SK-N-SH (cell line): ENCODE data around the gene CPEB2. TPM values are rescaled to one million over a fixed set of nuclear protein-coding genes. Genes with fewer than 3 reads are reported as not detected.

Experiments used
- CTCF ChIA-PET: fragments of 300-600, 350-600 bp; formaldehyde crosslinking; extraction: SDS; loops from one replicate; lab custom pipeline; 2021; lab: Yijun Ruan, JAX
- POLR2A ChIA-PET: fragments of 350-600 bp; sonication (Branson Sonifier 250); formaldehyde crosslinking; extraction: SDS; loops from one replicate; lab custom pipeline; 2020; ENCODE audit warnings: antibody characterized with exemption, inconsistent platforms; lab: Yijun Ruan, JAX
- DNase-seq: peaks from one replicate; pipeline ENCODE4 v3.0.0; 2012
- H2AFZ ChIP-seq: fragments of 200-600 bp; sonication (generic); 2 replicates; pipeline ENCODE4 v1.8.1; 2016; ENCODE audit warnings: antibody characterized with exemption, mild to moderate bottlenecking, low read depth
- H3F3A ChIP-seq: fragments of 200-600 bp; sonication (generic); replicated peaks from 2 replicates; pipeline ENCODE3; 2016; ENCODE audit warnings: antibody characterized with exemption, mild to moderate bottlenecking; ENCODE audit not compliant: insufficient read depth
- H3K27ac ChIP-seq, 2 experiments: fragments of 200-500 bp in 1 of 2; fragments of 200-600 bp in 1 of 2; sonication (Bioruptor generic) in 1 of 2; sonication (generic), shearing (Covaris generic) in 1 of 2; 2 replicates each; pipeline versions ENCODE4 v1.5.1 to v1.6.1; 2014 to 2016; ENCODE audit warnings: low read depth in 2 of 2, inconsistent platforms in 1 of 2, low read length in 1 of 2, mild to moderate bottlenecking in 1 of 2, mixed read lengths in 1 of 2
- H3K27me3 ChIP-seq: fragments of 200-600 bp; sonication (generic), shearing (Covaris generic); 2 replicates; pipeline ENCODE4 v1.6.1; 2016; ENCODE audit warnings: mixed run types; ENCODE audit not compliant: insufficient read depth
- H3K36me3 ChIP-seq, 2 experiments: fragments of 200-500 bp in 1 of 2; fragments of 200-600 bp in 1 of 2; sonication (Bioruptor generic) in 1 of 2; sonication (generic) in 1 of 2; replicated peaks in 1 of 2; 2 replicates each; pipeline versions ENCODE3 to v1.5.1; 2014 to 2016; ENCODE audit warnings: low read length in 1 of 2, mild to moderate bottlenecking in 1 of 2; ENCODE audit not compliant: insufficient read depth in 2 of 2, control insufficient read depth in 1 of 2
- H3K4me1 ChIP-seq, 2 experiments: fragments of 200-500 bp in 1 of 2; fragments of 200-600 bp in 1 of 2; sonication (Bioruptor generic) in 1 of 2; sonication (generic), shearing (Covaris generic) in 1 of 2; 2 replicates each; pipeline versions ENCODE4 v1.5.1 to v1.6.1; 2014 to 2016; ENCODE audit warnings: low read depth in 1 of 2, low read length in 1 of 2, mixed run types in 1 of 2; ENCODE audit not compliant: insufficient read depth in 2 of 2, control insufficient read depth in 1 of 2
- H3K4me2 ChIP-seq: fragments of 200-600 bp; sonication (generic), shearing (Covaris generic); 2 replicates; pipeline ENCODE4 v1.6.1; 2017; ENCODE audit warnings: mixed run types
- H3K4me3 ChIP-seq, 2 experiments: fragments of 200-500 bp in 1 of 2; fragments of 200-600 bp in 1 of 2; sonication (Bioruptor generic) in 1 of 2; sonication (generic), shearing (Covaris generic) in 1 of 2; 2 replicates each; pipeline versions ENCODE4 v1.5.1 to v1.8.1; 2014 to 2016; ENCODE audit warnings: low read depth in 2 of 2, inconsistent platforms in 1 of 2, low read length in 1 of 2, mild to moderate bottlenecking in 1 of 2, mixed read lengths in 1 of 2, moderate library complexity in 1 of 2
- H3K79me2 ChIP-seq: fragments of 200-600 bp; sonication (generic); 2 replicates; pipeline ENCODE4 v1.8.1; 2017; ENCODE audit warnings: mild to moderate bottlenecking; ENCODE audit not compliant: insufficient read depth
- H3K9ac ChIP-seq: fragments of 200-600 bp; sonication (generic); 2 replicates; pipeline ENCODE4 v1.6.1; 2017; ENCODE audit warnings: mixed run types
- H3K9me2 ChIP-seq: fragments of 200-600 bp; sonication (generic); 2 replicates; pipeline ENCODE4 v1.6.1; 2017; ENCODE audit warnings: mixed run types
- H3K9me3 ChIP-seq: fragments of 200-600 bp; sonication (generic); 2 replicates; pipeline ENCODE4 v1.6.1; 2017; ENCODE audit warnings: mixed run types, mild to moderate bottlenecking, moderate library complexity
- H4K20me1 ChIP-seq: fragments of 200-600 bp; sonication (generic); 2 replicates; pipeline ENCODE4 v1.6.1; 2017; ENCODE audit warnings: mild to moderate bottlenecking, mixed run types; ENCODE audit not compliant: insufficient read depth
- ELF1 ChIP-seq: IDR thresholded peaks from 2 replicates; pipeline ENCODE4 v1.4.0; 2012
- FOSL2 ChIP-seq: IDR thresholded peaks from 2 replicates; pipeline ENCODE4 v1.4.0; 2012; ENCODE audit warnings: low read depth, mild to moderate bottlenecking, moderate library complexity, borderline replicate concordance
- FOXM1 ChIP-seq: IDR thresholded peaks from 2 replicates; pipeline ENCODE4 v1.4.0; 2012; ENCODE audit warnings: low read depth, mild to moderate bottlenecking
- GABPA ChIP-seq: IDR thresholded peaks from 2 replicates; pipeline ENCODE4 v1.4.0; 2012; ENCODE audit warnings: low read depth, mild to moderate bottlenecking
- JUND ChIP-seq: IDR thresholded peaks from 2 replicates; pipeline ENCODE4 v1.4.0; 2012
- NFIC ChIP-seq: IDR thresholded peaks from 2 replicates; pipeline ENCODE4 v1.4.0; 2012; ENCODE audit warnings: borderline replicate concordance
- NRF1 ChIP-seq: IDR thresholded peaks from 2 replicates; pipeline ENCODE4 v1.6.1; 2012; ENCODE audit warnings: low read depth, mild to moderate bottlenecking, low read length
- PBX3 ChIP-seq: IDR thresholded peaks from 2 replicates; pipeline ENCODE4; 2012
- RXRA ChIP-seq: IDR thresholded peaks from 2 replicates; pipeline ENCODE4 v1.4.0; 2012; ENCODE audit warnings: low read depth, mild to moderate bottlenecking, borderline replicate concordance
- TCF12 ChIP-seq: IDR thresholded peaks from 2 replicates; pipeline ENCODE4 v1.4.0; 2012
- TEAD4 ChIP-seq: IDR thresholded peaks from 2 replicates; pipeline ENCODE4 v1.4.0; 2012; ENCODE audit warnings: mild to moderate bottlenecking, borderline replicate concordance; ENCODE audit not compliant: insufficient read depth
- USF1 ChIP-seq: IDR thresholded peaks from 2 replicates; pipeline ENCODE4 v1.4.0; 2012; ENCODE audit warnings: low read depth, borderline replicate concordance
- YY1 ChIP-seq: IDR thresholded peaks from 2 replicates; pipeline ENCODE4 v1.4.0; 2012; ENCODE audit warnings: low read depth, mild to moderate bottlenecking
- WGBS: methylation state at CpG from one replicate; pipeline ENCODE4 v1.1.6; 2017; ENCODE audit warnings: low lambda C conversion rate; 5-methylcytosine and 5-hydroxymethylcytosine counted together
- polyA plus RNA-seq, 3 experiments: library from polyadenylated mRNA; depleted of rRNA; stranded (reverse); fragments of >200 nt; gene quantifications; 2 replicates each; pipeline ENCODE4 v1.2.3, GENCODE V29; 2012
- TF ChIP-seq, protein P1 (sequence below): fragments of 200-600 bp; sonication (generic); IDR thresholded peaks from 2 replicates; pipeline ENCODE4 v1.6.1; 2017; ENCODE audit warnings: antibody characterized with exemption, mild to moderate bottlenecking, moderate library complexity
- TF ChIP-seq, protein P2 (sequence below): fragments of 150-350 bp; IDR thresholded peaks from 2 replicates; pipeline ENCODE4 v1.6.1; 2016; ENCODE audit warnings: mild to moderate bottlenecking, low read depth, low read length

CPEB2 gene
- polyA plus RNA-seq, 1 of the 3 experiments (the other 2 are of a cell fraction), result 2.1 TPM

- WGBS, result 22% methylated on average over 1 of the region's 1 CpG
- Histone ChIP-seq H3K4me1 (no peaks in the 10 kb centered on the region), H3K9ac (no peak overlapping the region), H3K27ac (no peak overlapping the region), H3K79me2 (no peaks in the 10 kb centered on the region), H3K9me2 (no peaks in the 10 kb centered on the region), H3F3A (no peaks in the 10 kb centered on the region), H3K9me3 (no peaks in the 10 kb centered on the region), H2AFZ (no peak overlapping the region), H3K4me3 (no peak overlapping the region), H3K36me3 (no peaks in the 10 kb centered on the region), H4K20me1 (no peaks in the 10 kb centered on the region), H3K4me2 (no peak overlapping the region), H3K27me3 (no peaks in the 10 kb centered on the region)
- ChIA-PET CTCF (no interaction called here), POLR2A (no interaction called here)
- no peak for DNase-seq
- TF ChIP-seq NFIC, result no peak
Measured at GRCh38 chr4:14965071-14965470, 37.2 kb upstream of the CPEB2 start.

DNA sequence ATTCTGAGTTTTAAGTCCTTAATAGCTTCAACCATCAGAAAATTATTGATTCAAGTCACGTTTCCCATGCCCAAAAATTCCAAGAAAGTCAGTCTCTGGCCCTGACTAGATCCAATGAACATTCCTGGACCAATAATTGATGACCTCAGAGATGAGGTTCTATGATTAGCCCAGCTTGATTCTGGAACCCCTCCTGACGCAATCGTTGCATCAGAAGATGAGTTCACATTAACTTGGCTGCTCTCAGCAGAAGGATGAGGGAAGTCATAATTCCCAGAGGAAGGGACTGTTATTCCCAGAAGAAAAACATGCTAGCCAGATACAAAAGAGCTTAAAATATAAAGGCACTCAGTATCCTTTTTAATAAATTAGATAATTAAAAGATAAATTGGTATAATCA, 34.3 kb upstream of the CPEB2 start:
- H2AFZ ChIP-seq, result no peak overlapping the region
- no peaks in the 10 kb centered on the region for H3K79me2 ChIP-seq
- H3K4me3 ChIP-seq, result no peak overlapping the region
- H3K9me2 ChIP-seq, result no peaks in the 10 kb centered on the region
- H3K27me3 ChIP-seq, result no peaks in the 10 kb centered on the region
- H3K4me1 ChIP-seq, result no peaks in the 10 kb centered on the region
- ChIA-PET POLR2A (no interaction called here), CTCF (interaction anchor here (0.9 kb wide), 1 partner anchor 10 kb away, joined by 3 read pairs; no protein-coding TSS in a partner anchor)
- H4K20me1 ChIP-seq, result no peaks in the 10 kb centered on the region
- DNase-seq, result no peak
- H3K9ac ChIP-seq, result no peak overlapping the region
- H3K9me3 ChIP-seq, result no peaks in the 10 kb centered on the region; the same call in 1 of the 2 replicates
- no peak overlapping the region for H3K27ac ChIP-seq
- 57% methylated on average over 3 of the region's 3 CpGs for WGBS
- no peak for TF ChIP-seq FOSL2
- TF ChIP-seq GABPA, result no peak
- TF ChIP-seq, protein P1, sequence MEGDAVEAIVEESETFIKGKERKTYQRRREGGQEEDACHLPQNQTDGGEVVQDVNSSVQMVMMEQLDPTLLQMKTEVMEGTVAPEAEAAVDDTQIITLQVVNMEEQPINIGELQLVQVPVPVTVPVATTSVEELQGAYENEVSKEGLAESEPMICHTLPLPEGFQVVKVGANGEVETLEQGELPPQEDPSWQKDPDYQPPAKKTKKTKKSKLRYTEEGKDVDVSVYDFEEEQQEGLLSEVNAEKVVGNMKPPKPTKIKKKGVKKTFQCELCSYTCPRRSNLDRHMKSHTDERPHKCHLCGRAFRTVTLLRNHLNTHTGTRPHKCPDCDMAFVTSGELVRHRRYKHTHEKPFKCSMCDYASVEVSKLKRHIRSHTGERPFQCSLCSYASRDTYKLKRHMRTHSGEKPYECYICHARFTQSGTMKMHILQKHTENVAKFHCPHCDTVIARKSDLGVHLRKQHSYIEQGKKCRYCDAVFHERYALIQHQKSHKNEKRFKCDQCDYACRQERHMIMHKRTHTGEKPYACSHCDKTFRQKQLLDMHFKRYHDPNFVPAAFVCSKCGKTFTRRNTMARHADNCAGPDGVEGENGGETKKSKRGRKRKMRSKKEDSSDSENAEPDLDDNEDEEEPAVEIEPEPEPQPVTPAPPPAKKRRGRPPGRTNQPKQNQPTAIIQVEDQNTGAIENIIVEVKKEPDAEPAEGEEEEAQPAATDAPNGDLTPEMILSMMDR, result no peak
- no peak for TF ChIP-seq YY1
- H3K36me3 ChIP-seq, result no peaks in the 10 kb centered on the region
- no peak overlapping the region for H3K4me2 ChIP-seq
- no peaks in the 10 kb centered on the region for H3F3A ChIP-seq

- no peak for DNase-seq
- Histone ChIP-seq H4K20me1 (no peaks in the 10 kb centered on the region), H3K27me3 (no peaks in the 10 kb centered on the region), H3K79me2 (no peaks in the 10 kb centered on the region), H3K4me3 (no peak overlapping the region), H3K36me3 (no peaks in the 10 kb centered on the region), H3K9me2 (no peaks in the 10 kb centered on the region), H3F3A (no peaks in the 10 kb centered on the region), H3K4me2 (no peak overlapping the region), H2AFZ (no peak overlapping the region)
- ChIA-PET POLR2A (no interaction called here), CTCF (interaction anchor here (0.6 kb wide), 1 partner anchor 10 kb away, joined by 3 read pairs; no protein-coding TSS in a partner anchor)
- no peak for TF ChIP-seq RXRA
- TF ChIP-seq, protein P2, sequence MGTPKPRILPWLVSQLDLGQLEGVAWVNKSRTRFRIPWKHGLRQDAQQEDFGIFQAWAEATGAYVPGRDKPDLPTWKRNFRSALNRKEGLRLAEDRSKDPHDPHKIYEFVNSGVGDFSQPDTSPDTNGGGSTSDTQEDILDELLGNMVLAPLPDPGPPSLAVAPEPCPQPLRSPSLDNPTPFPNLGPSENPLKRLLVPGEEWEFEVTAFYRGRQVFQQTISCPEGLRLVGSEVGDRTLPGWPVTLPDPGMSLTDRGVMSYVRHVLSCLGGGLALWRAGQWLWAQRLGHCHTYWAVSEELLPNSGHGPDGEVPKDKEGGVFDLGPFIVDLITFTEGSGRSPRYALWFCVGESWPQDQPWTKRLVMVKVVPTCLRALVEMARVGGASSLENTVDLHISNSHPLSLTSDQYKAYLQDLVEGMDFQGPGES, result no peak
- TF ChIP-seq TEAD4, result no peak
- no peak for TF ChIP-seq JUND
- TF ChIP-seq NRF1, result no peak
- TF ChIP-seq PBX3, result no peak
- no peak for TF ChIP-seq NFIC
- TF ChIP-seq USF1, result no peak
- TF ChIP-seq GABPA, result no peak
- TF ChIP-seq FOXM1, result no peak
- no peak for TF ChIP-seq ELF1
- TF ChIP-seq TCF12, result no peak
- TF ChIP-seq, all 33 proteins: peak for 0
- Histone ChIP-seq H3K9me3 (0 out of 2 replicates have a peak, but pooled peaks cover 6% of the 10 kb centered on the region), H3K9ac (no peak overlapping the region), H3K4me1 (no peaks in the 10 kb centered on the region), H3K27ac (no peak overlapping the region)
Measured at GRCh38 chr4:14977830-14978229, 24.5 kb upstream of the CPEB2 start.
